Fibroblast of lung (primary cell): Measurements from ENCODE around the gene KCTD10.

Experiments used
- CTCF ChIP-seq, 2 donors: IDR thresholded peaks in 1 of 2; conservative IDR thresholded peaks in 1 of 2; 1 replicate in 1 of 2; 2 replicates in 1 of 2; pipeline ENCODE4 v1.5.1; 2011 to 2012; ENCODE audit warnings: low read length in 2 of 2, control low read depth in 1 of 2, inconsistent platforms in 1 of 2, low read depth in 1 of 2, mild to moderate bottlenecking in 1 of 2
- EZH2 ChIP-seq: IDR thresholded peaks from 2 replicates; pipeline ENCODE4 v1.5.1; 2012; ENCODE audit warnings: low read length, control low read depth, mild to moderate bottlenecking; ENCODE audit errors: missing control alignments

GRCh38 chr12:109436188-109436560 is 40.9 kb downstream of the KCTD10 start:
- TF ChIP-seq CTCF (conservative IDR thresholded peaks at IDR 0.05 in 1 of 2, IDR thresholded peaks at IDR 0.05 in 1 of 2; ENCODE audit: low read depth in 1 of 2, low read length in 2 of 2) (no peak), EZH2 (no peak)
